Breast epithelium (tissue), 3 donors: ENCODE measurements around the gene MTMR12.

Experiments used
- POLR2A ChIP-seq: fragments of 450-650 bp; IDR thresholded peaks from one replicate; pipeline ENCODE4 v1.6.1; 2016; ENCODE audit warnings: antibody characterized with exemption, mild to moderate bottlenecking, moderate library complexity
- POLR2AphosphoS5 ChIP-seq, 3 donors: sonication (generic); formaldehyde crosslinking; IDR thresholded peaks; one replicate each; pipeline ENCODE4 v1.6.1; 2017; ENCODE audit warnings: antibody characterized with exemption in 3 of 3

DNA sequence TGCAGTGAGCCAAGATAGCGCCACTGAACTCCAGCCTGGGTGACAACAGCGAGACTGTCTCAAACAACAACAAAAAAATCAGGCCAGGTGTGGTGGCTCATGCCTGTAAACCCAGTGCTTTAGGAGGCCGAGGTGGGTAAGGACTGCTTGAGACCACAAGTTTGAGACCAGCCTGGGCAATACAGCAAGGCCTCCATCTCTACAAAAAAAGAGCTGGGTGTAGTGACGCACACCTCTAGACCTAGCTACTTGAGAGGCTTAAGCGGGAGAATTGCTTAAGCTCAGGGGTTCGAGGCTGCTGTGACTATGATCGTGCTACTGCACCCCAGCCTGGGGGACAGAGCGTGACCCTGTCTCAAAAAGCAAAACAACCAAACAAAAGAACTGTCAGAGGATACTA is 39.9 kb upstream of the MTMR12 start:
- no peak for TF ChIP-seq POLR2AphosphoS5 (IDR thresholded peaks at IDR 0.05)
- no peak for TF ChIP-seq POLR2A
